Measurements from ENCODE around the gene SUPT4H1.

DNA sequence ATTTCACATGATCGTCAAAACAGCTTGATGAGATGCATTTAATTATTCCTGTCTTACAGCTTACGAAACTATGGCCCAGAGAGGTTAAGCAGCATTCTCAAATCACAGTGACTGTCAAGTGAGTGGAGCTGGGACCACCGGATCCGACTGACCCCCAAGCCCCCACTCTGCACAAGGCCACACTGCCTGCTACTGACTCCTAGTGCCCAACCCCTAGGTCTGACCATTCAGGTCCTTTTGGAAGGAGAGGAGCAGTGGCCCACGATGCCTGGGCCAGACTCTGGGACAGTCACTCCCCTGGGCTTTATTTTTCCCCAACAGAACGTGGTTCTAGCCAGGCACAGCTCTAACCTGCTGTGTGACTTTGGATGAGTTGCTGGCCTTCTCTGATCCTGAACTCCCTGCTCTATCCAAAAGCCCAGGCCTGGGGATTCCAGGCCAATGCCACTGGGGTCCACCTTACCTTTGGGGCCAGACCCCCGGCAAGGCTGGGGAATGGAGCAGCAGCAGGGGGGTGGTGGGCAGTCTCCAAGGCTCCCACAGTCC lies 33.3 kb downstream of the SUPT4H1 start:
- TF ChIP-seq, protein P1, sequence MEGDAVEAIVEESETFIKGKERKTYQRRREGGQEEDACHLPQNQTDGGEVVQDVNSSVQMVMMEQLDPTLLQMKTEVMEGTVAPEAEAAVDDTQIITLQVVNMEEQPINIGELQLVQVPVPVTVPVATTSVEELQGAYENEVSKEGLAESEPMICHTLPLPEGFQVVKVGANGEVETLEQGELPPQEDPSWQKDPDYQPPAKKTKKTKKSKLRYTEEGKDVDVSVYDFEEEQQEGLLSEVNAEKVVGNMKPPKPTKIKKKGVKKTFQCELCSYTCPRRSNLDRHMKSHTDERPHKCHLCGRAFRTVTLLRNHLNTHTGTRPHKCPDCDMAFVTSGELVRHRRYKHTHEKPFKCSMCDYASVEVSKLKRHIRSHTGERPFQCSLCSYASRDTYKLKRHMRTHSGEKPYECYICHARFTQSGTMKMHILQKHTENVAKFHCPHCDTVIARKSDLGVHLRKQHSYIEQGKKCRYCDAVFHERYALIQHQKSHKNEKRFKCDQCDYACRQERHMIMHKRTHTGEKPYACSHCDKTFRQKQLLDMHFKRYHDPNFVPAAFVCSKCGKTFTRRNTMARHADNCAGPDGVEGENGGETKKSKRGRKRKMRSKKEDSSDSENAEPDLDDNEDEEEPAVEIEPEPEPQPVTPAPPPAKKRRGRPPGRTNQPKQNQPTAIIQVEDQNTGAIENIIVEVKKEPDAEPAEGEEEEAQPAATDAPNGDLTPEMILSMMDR (IDR thresholded peaks at IDR 0.05), result no peak
- TF ChIP-seq POLR2A (IDR thresholded peaks at IDR 0.05), result no peak
